Spleen (tissue), 7 donors: ENCODE results near the gene KCNQ1.

Experiments
- CTCF ChIP-seq, 11 experiments: fragments of 200-600 bp in 7 of 11; fragments of 450-650 bp in 4 of 11; sonication (generic) in 4 of 11; IDR thresholded peaks in 8 of 11; conservative IDR thresholded peaks in 3 of 11; 1 replicate in 7 of 11; 2 replicates in 4 of 11; pipeline versions ENCODE4 v1.4.0 to v1.8.0; 2016 to 2021; ENCODE audit warnings: antibody characterized with exemption in 11 of 11, inconsistent platforms in 4 of 11, mild to moderate bottlenecking in 1 of 11
- POLR2A ChIP-seq, 3 donors: fragments of 450-650 bp; IDR thresholded peaks; one replicate each; pipeline ENCODE4 v1.5.1; 2017; ENCODE audit warnings: antibody characterized with exemption in 3 of 3, mild to moderate bottlenecking in 1 of 3
- POLR2AphosphoS5 ChIP-seq, 3 donors: sonication (generic); formaldehyde crosslinking; IDR thresholded peaks; one replicate each; pipeline ENCODE4 v1.5.1; 2017; ENCODE audit warnings: antibody characterized with exemption in 3 of 3
- donor health status: DM: no; HTN: no; CAD: no; lungs with moderate emphysema.
- donor health status: DM: no; HTN: no; CAD: no.
- donor health status: DM: no; HTN: no; CAD: no.

GRCh38 chr11:2541881-2542361 is 97.1 kb downstream of the KCNQ1 start:
- TF ChIP-seq CTCF (IDR thresholded peaks at IDR 0.05 in 8 of 11, conservative IDR thresholded peaks at IDR 0.05 in 3 of 11) = no peak
- no peak for TF ChIP-seq POLR2A (IDR thresholded peaks at IDR 0.05)
- no peak for TF ChIP-seq POLR2AphosphoS5 (IDR thresholded peaks at IDR 0.05)
